Mesenteric fat pad (tissue), 1 donor: ENCODE results near the gene NT5C3B. TPM values are rescaled to one million over a fixed set of nuclear protein-coding genes. Genes with fewer than 3 reads are reported as not detected.
A peak's percentile ranks its signal among the peaks of the same experiment; 100 is the strongest.

Experiments
- DNase-seq: peaks from one replicate; pipeline ENCODE4 v3.0.0-alpha.2; 2020; ENCODE audit warnings: low spot score
- total RNA-seq: library from RNA; stranded (reverse); fragmentation: NEBNext Ultra II Directional; extraction: Animal tissue kit (Norgen Biotek cat#: 25700); gene quantifications from one replicate; pipeline ENCODE4 v1.2.1, GENCODE V29; 2021
- donor health status: DM: yes; HTN: yes; CAD: no.

NT5C3B gene
- total RNA-seq, 1 donor from 2014 or later = 43.8 TPM

GRCh38 chr17:41811549-41812380 is 24.3 kb downstream of the NT5C3B start, which contains the start of gene P3H4:
P3H4 (minus strand) TSS chr17:41811949; CDS start chr17:41811915, 34 bp downstream.
- DNase-seq = no peak

- DNase-seq = no peak
Measured at GRCh38 chr17:41810659-41811548, 25.1 kb downstream of the NT5C3B start.

- no peak for DNase-seq
Measured at GRCh38 chr17:41806685-41807445, 29.2 kb downstream of the NT5C3B start.

GRCh38 chr17:41803049-41804020 is 32.7 kb downstream of the NT5C3B start:
- no peak for DNase-seq

GRCh38 chr17:41801374-41802271 is 34.4 kb downstream of the NT5C3B start:
- no peak for DNase-seq

- no peak for DNase-seq
Measured at GRCh38 chr17:41800601-41801373, 35.2 kb downstream of the NT5C3B start.

- no peak for DNase-seq
Measured at GRCh38 chr17:41799366-41799765, 36.7 kb downstream of the NT5C3B start.

- DNase-seq = no peak
Measured at GRCh38 chr17:41797377-41797776, 38.7 kb downstream of the NT5C3B start.

- DNase-seq = no peak
Measured at GRCh38 chr17:41796121-41796895, 39.7 kb downstream of the NT5C3B start.

- no peak for DNase-seq
Measured at GRCh38 chr17:41794540-41794975, 41.5 kb downstream of the NT5C3B start.

GRCh38 chr17:41793784-41794539 is 42.1 kb downstream of the NT5C3B start:
- no peak for DNase-seq

GRCh38 chr17:41792845-41793783 is 42.9 kb downstream of the NT5C3B start:
- DNase-seq = no peak

GRCh38 chr17:41787021-41787418 is 49.0 kb downstream of the NT5C3B start:
- no peak for DNase-seq

GRCh38 chr17:41786227-41787020 is 49.6 kb downstream of the NT5C3B start, which contains the start of gene JUP:
JUP (minus strand) TSS chr17:41786711; CDS start chr17:41771854, 14,857 bp downstream.
- DNase-seq = peak; percentile 99

GRCh38 chr17:41785859-41786226 is 50.2 kb downstream of the NT5C3B start:
- DNase-seq = no peak
